Measurements from ENCODE around the gene DAP3. TPM values are rescaled to one million over a fixed set of nuclear protein-coding genes. Genes with fewer than 3 reads are reported as not detected.
"Not testable (repeated sequence)": the region's sequence is repeated elsewhere in the genome, so short reads cannot be mapped to it uniquely, and the experiment has no call there.

Gene DAP3
- total and polyA plus RNA-seq, 9 of the 15 experiments (the other 6 are each of a cell fraction or from before 2014, with no cell fraction given), result 155 to 484 (median 298) TPM

DNA sequence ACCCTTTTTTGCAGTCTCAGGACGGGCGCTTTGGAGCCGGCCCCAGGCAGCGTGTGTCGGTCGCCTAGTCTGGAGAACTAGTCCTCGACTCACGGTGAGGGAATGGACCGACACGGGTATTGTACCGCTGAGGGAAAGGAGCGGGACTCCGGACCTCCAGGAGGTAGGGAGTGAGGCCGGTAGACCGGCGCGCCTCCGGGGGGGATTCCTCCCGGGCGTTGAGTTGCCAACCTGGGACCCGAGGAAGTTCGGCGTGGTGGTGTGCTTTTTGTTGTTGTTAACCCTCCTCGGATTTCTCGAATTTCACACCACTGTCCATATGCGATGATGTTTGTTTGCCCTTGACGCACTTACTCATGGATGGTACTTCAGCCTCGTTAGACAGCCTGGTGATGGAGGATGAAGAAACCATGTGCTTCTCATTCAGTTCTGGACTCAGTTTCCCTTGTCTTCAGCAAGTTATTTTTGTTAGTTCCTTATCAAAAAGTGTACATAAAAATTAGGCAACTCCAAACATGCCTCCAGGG is at the start of gene DAP3 (continued):
- peak; percentile 63 for TF ChIP-seq MGA (IDR thresholded peaks at IDR 0.05)
- peak; percentile 62 for TF ChIP-seq POLR2H (tag; IDR thresholded peaks at IDR 0.05; ENCODE audit: low read depth)
- TF ChIP-seq EP400 (IDR thresholded peaks at IDR 0.05), result peak; percentile 75
- TF ChIP-seq, protein P1, sequence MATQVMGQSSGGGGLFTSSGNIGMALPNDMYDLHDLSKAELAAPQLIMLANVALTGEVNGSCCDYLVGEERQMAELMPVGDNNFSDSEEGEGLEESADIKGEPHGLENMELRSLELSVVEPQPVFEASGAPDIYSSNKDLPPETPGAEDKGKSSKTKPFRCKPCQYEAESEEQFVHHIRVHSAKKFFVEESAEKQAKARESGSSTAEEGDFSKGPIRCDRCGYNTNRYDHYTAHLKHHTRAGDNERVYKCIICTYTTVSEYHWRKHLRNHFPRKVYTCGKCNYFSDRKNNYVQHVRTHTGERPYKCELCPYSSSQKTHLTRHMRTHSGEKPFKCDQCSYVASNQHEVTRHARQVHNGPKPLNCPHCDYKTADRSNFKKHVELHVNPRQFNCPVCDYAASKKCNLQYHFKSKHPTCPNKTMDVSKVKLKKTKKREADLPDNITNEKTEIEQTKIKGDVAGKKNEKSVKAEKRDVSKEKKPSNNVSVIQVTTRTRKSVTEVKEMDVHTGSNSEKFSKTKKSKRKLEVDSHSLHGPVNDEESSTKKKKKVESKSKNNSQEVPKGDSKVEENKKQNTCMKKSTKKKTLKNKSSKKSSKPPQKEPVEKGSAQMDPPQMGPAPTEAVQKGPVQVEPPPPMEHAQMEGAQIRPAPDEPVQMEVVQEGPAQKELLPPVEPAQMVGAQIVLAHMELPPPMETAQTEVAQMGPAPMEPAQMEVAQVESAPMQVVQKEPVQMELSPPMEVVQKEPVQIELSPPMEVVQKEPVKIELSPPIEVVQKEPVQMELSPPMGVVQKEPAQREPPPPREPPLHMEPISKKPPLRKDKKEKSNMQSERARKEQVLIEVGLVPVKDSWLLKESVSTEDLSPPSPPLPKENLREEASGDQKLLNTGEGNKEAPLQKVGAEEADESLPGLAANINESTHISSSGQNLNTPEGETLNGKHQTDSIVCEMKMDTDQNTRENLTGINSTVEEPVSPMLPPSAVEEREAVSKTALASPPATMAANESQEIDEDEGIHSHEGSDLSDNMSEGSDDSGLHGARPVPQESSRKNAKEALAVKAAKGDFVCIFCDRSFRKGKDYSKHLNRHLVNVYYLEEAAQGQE (IDR thresholded peaks at IDR 0.05; ENCODE audit: borderline replicate concordance), result 0 out of 2 replicates have a peak, but pooled peaks have one; percentile 13
- TF ChIP-seq, protein P1 (CRISPR knock-in tag; IDR thresholded peaks at IDR 0.05; ENCODE audit: low read depth), result not testable (repeated sequence)
- peak; percentile 51 for TF ChIP-seq KDM5B (IDR thresholded peaks at IDR 0.05; ENCODE audit: insufficient replicate concordance, low read depth, low read length)
- peak; percentile 35; the same call in 1 of the 2 replicates for TF ChIP-seq PHF8 (IDR thresholded peaks at IDR 0.05; ENCODE audit: borderline replicate concordance, low read length)
